H9 (cell line): Measurements from ENCODE around the gene RPS21. TPM values are rescaled to one million over a fixed set of nuclear protein-coding genes. Genes with fewer than 3 reads are reported as not detected.
"Not testable (repeated sequence)": the region's sequence is repeated elsewhere in the genome, so short reads cannot be mapped to it uniquely, and the experiment has no call there.

Experiments
- DNase-seq: peaks from one replicate; pipeline ENCODE4 v3.0.0-alpha.2; 2017
- H2AFZ ChIP-seq: one replicate; pipeline ENCODE4 v1.6.1; 2013; ENCODE audit warnings: mild to moderate bottlenecking, low read length, control low read depth, moderate library complexity
- H2AK5ac ChIP-seq: 2 replicates; pipeline ENCODE4 v1.6.1; 2013; ENCODE audit warnings: low read length, control low read depth, mixed read lengths; ENCODE audit not compliant: insufficient read length
- H2BK120ac ChIP-seq: one replicate; pipeline ENCODE4 v1.6.1; 2013; ENCODE audit warnings: low read depth, mild to moderate bottlenecking, low read length, control low read depth, inconsistent platforms; ENCODE audit not compliant: poor library complexity, severe bottlenecking
- H2BK12ac ChIP-seq: 2 replicates; pipeline ENCODE4 v1.6.1; 2013; ENCODE audit warnings: low read length, control low read depth, mixed read lengths, low read depth; ENCODE audit not compliant: insufficient read length
- H2BK15ac ChIP-seq: 2 replicates; pipeline ENCODE4 v1.6.1; 2013; ENCODE audit warnings: low read depth, low read length, control low read depth
- H2BK20ac ChIP-seq: one replicate; pipeline ENCODE4 v1.6.1; 2013; ENCODE audit warnings: low read depth, mild to moderate bottlenecking, low read length, control low read depth, inconsistent platforms; ENCODE audit not compliant: poor library complexity, severe bottlenecking
- H2BK5ac ChIP-seq: 2 replicates; pipeline ENCODE4 v1.6.1; 2013; ENCODE audit warnings: low read length, control low read depth, mixed read lengths; ENCODE audit not compliant: insufficient read length
- H3K14ac ChIP-seq: 2 replicates; pipeline ENCODE4 v1.6.1; 2013; ENCODE audit warnings: low read length, control low read depth; ENCODE audit not compliant: insufficient read depth
- H3K18ac ChIP-seq: 2 replicates; pipeline ENCODE4 v1.6.1; 2013; ENCODE audit warnings: low read depth, mild to moderate bottlenecking, mixed read lengths, low read length, control low read depth; ENCODE audit not compliant: insufficient read length
- H3K23ac ChIP-seq: 2 replicates; pipeline ENCODE4 v1.6.1; 2013; ENCODE audit warnings: low read length, control low read depth, mixed read lengths, low read depth; ENCODE audit not compliant: insufficient read length
- H3K23me2 ChIP-seq: 2 replicates; pipeline ENCODE4 v1.6.1; 2013; ENCODE audit warnings: low read depth, mild to moderate bottlenecking, mixed read lengths, low read length, control low read depth; ENCODE audit not compliant: insufficient read length, poor library complexity, severe bottlenecking
- H3K27ac ChIP-seq: 2 replicates; pipeline ENCODE4 v1.5.1; 2013; ENCODE audit warnings: low read length, control low read depth, mixed read lengths, low read depth; ENCODE audit not compliant: insufficient read length
- H3K27me3 ChIP-seq: 2 replicates; pipeline ENCODE4 v1.6.1; 2013; ENCODE audit warnings: low read length, control low read depth, inconsistent platforms; ENCODE audit not compliant: insufficient read depth
- H3K4ac ChIP-seq: 2 replicates; pipeline ENCODE4 v1.6.1; 2013; ENCODE audit warnings: low read depth, mild to moderate bottlenecking, control low read depth, inconsistent platforms, low read length, moderate library complexity
- H3K4me1 ChIP-seq: 2 replicates; pipeline ENCODE4 v1.6.1; 2013; ENCODE audit warnings: low read length, control low read depth, inconsistent platforms; ENCODE audit not compliant: insufficient read depth
- H3K4me2 ChIP-seq: 2 replicates; pipeline ENCODE4 v1.6.1; 2013; ENCODE audit warnings: low read length, control low read depth, mixed read lengths; ENCODE audit not compliant: insufficient read length, insufficient read depth
- H3K56ac ChIP-seq: 2 replicates; pipeline ENCODE4 v1.6.1; 2013; ENCODE audit warnings: low read depth, mild to moderate bottlenecking, mixed read lengths, low read length, control low read depth; ENCODE audit not compliant: insufficient read length
- H3K79me1 ChIP-seq: 2 replicates; pipeline ENCODE4 v1.6.1; 2013; ENCODE audit warnings: low read depth, mild to moderate bottlenecking, moderate library complexity, low read length, control low read depth, inconsistent platforms; ENCODE audit not compliant: insufficient read depth, poor library complexity, severe bottlenecking
- H3K79me2 ChIP-seq: 2 replicates; pipeline ENCODE4 v1.6.1; 2013; ENCODE audit warnings: low read length, control low read depth, inconsistent platforms; ENCODE audit not compliant: insufficient read depth
- H3K9ac ChIP-seq: 2 replicates; pipeline ENCODE4 v1.6.1; 2013; ENCODE audit warnings: low read length, control low read depth, mixed read lengths; ENCODE audit not compliant: insufficient read length; ENCODE audit errors: extremely low read depth
- H3K9me3 ChIP-seq: one replicate; pipeline ENCODE4 v1.6.1; 2013; ENCODE audit warnings: low read depth, low read length, inconsistent platforms; ENCODE audit not compliant: control insufficient read depth
- H3T11ph ChIP-seq: one replicate; pipeline ENCODE4 v1.6.1; 2013; ENCODE audit warnings: mild to moderate bottlenecking, low read length, control low read depth, inconsistent platforms
- H4K20me1 ChIP-seq: one replicate; pipeline ENCODE4 v1.6.1; 2013; ENCODE audit not compliant: control insufficient read depth, insufficient read length, insufficient read depth
- H4K5ac ChIP-seq: 2 replicates; pipeline ENCODE4 v1.6.1; 2013; ENCODE audit warnings: low read depth, mild to moderate bottlenecking, mixed read lengths, low read length, control low read depth; ENCODE audit not compliant: insufficient read length
- H4K8ac ChIP-seq: replicated peaks from 2 replicates; pipeline ENCODE4 v1.6.1; 2013; ENCODE audit warnings: low read length, control low read depth, mixed read lengths, low read depth; ENCODE audit not compliant: insufficient read length
- H4K91ac ChIP-seq: 2 replicates; pipeline ENCODE4 v1.6.1; 2013; ENCODE audit warnings: low read depth, mild to moderate bottlenecking, moderate library complexity, mixed read lengths, low read length, control low read depth; ENCODE audit not compliant: insufficient read length
- H3K27ac Mint-ChIP-seq, 3 experiments: 2 replicates in 2 of 3; 3 replicates in 1 of 3; pipeline ENCODE4 v1.8.0; 2020 to 2021; ENCODE audit warnings: mixed read lengths in 3 of 3, mild to moderate bottlenecking in 1 of 3, moderate library complexity in 1 of 3
- H3K27me3 Mint-ChIP-seq: 2 replicates; pipeline ENCODE4 v1.8.0; 2021; ENCODE audit warnings: low read depth, mild to moderate bottlenecking, moderate library complexity, mixed read lengths
- H3K36me3 Mint-ChIP-seq, 3 experiments: 2 replicates in 2 of 3; 3 replicates in 1 of 3; pipeline ENCODE4 v1.8.0; 2020 to 2021; ENCODE audit warnings: low read depth in 3 of 3, mixed read lengths in 3 of 3; ENCODE audit not compliant: insufficient read depth in 1 of 3
- H3K4me1 Mint-ChIP-seq, 2 experiments: 2 replicates each; pipeline ENCODE4 v1.8.0; 2020; ENCODE audit warnings: mixed read lengths in 2 of 2
- H3K4me3 Mint-ChIP-seq, 2 experiments: 2 replicates in 1 of 2; 3 replicates in 1 of 2; pipeline ENCODE4 v1.8.0; 2020 to 2021; ENCODE audit warnings: mild to moderate bottlenecking in 2 of 2, mixed read lengths in 2 of 2, moderate library complexity in 1 of 2
- H3K9me3 Mint-ChIP-seq, 2 experiments: 2 replicates in 1 of 2; 3 replicates in 1 of 2; pipeline ENCODE4 v1.8.0; 2020; ENCODE audit warnings: mild to moderate bottlenecking in 2 of 2, mixed read lengths in 2 of 2, moderate library complexity in 1 of 2
- WGBS: extraction: QIAGEN DNeasy Blood & Tissue Kit; methylation state at CpG from one replicate; pipeline ENCODE4 v1.1.7; 2013; ENCODE audit warnings: missing lambda C conversion rate, low lambda C conversion rate, mixed read lengths; ENCODE audit not compliant: insufficient read length; ENCODE audit errors: extremely low coverage; 5-methylcytosine and 5-hydroxymethylcytosine counted together
- total RNA-seq: library from RNA; stranded (reverse); gene quantifications from 2 replicates; pipeline ENCODE4 v1.2.1, GENCODE V29; 2021

Gene RPS21
- total RNA-seq, 1 experiment from 2014 or later: 1,715 TPM

- not testable (repeated sequence) for H2BK12ac ChIP-seq, H4K8ac ChIP-seq, H2BK20ac ChIP-seq, H3K9me3 ChIP-seq, H3K56ac ChIP-seq, H4K20me1 ChIP-seq, H3K9ac ChIP-seq, H3K4me3 Mint-ChIP-seq, H2BK15ac ChIP-seq, H3K27me3 Mint-ChIP-seq, H3T11ph ChIP-seq, H3K79me2 ChIP-seq, H2BK5ac ChIP-seq, H3K4me2 ChIP-seq, DNase-seq, H2AK5ac ChIP-seq, H3K18ac ChIP-seq, H3K4me1 ChIP-seq, H3K4ac ChIP-seq, H3K27ac ChIP-seq, H3K23ac ChIP-seq, H3K23me2 ChIP-seq, H3K14ac ChIP-seq, H4K5ac ChIP-seq, H3K27ac Mint-ChIP-seq, H3K79me1 ChIP-seq, H2AFZ ChIP-seq, H2BK120ac ChIP-seq, H3K27me3 ChIP-seq, H4K91ac ChIP-seq
- H3K9me3 Mint-ChIP-seq: peaks cover 2 to 10% of the 10 kb centered on the region in 2 experiments
- no CpG with 5 or more reads among the region's 40 CpGs for WGBS
- peaks cover 26 to 32% of the 10 kb centered on the region in 2 experiments for H3K4me1 Mint-ChIP-seq
- peaks cover 0 to 11% (median 5%) of the 10 kb centered on the region in 3 experiments; a peak in 6 of 7 replicates for H3K36me3 Mint-ChIP-seq
Observed at GRCh38 chr20:62373631-62374179, 13.2 kb upstream of the RPS21 start.
